HEK293 (cell line): ENCODE results near the gene TCF12.

ENCODE experiments used
- CTCF ChIP-seq: fragments of 450-650 bp; formaldehyde crosslinking; IDR thresholded peaks from 2 replicates; pipeline ENCODE4 v1.5.1; 2016; ENCODE audit warnings: missing biosample characterization, missing genetic modification characterization
- ZBTB11 ChIP-seq: fragments of 450-650 bp; formaldehyde crosslinking; conservative IDR thresholded peaks from 2 replicates; pipeline ENCODE4 v1.5.1; 2016; ENCODE audit warnings: low read depth, missing biosample characterization, missing genetic modification characterization
- ZNF221 ChIP-seq: fragments of 450-650 bp; formaldehyde crosslinking; IDR thresholded peaks from 2 replicates; pipeline ENCODE4 v1.5.1; 2017; ENCODE audit warnings: missing biosample characterization, missing genetic modification characterization, borderline replicate concordance
- ZNF223 ChIP-seq: fragments of 450-650 bp; formaldehyde crosslinking; IDR thresholded peaks from 2 replicates; pipeline ENCODE4 v1.5.1; 2016; ENCODE audit warnings: missing biosample characterization, missing genetic modification characterization
- ZNF624 ChIP-seq: fragments of 450-650 bp; formaldehyde crosslinking; IDR thresholded peaks from 2 replicates; pipeline ENCODE4 v1.5.1; 2017; ENCODE audit warnings: missing biosample characterization, missing genetic modification characterization
- ZNF701 ChIP-seq: fragments of 450-650 bp; formaldehyde crosslinking; IDR thresholded peaks from 2 replicates; pipeline ENCODE4 v1.5.1; 2016; ENCODE audit warnings: missing biosample characterization, missing genetic modification characterization

- TF ChIP-seq ZNF624 (tag by site-specific recombination) (no peak), ZNF221 (tag by site-specific recombination) (no peak), CTCF (no peak), ZNF223 (tag by site-specific recombination) (no peak), ZBTB11 (tag by site-specific recombination) (no peak), ZNF701 (tag by site-specific recombination) (no peak)
Measured at GRCh38 chr15:57146506-57147201, 228.2 kb downstream of the TCF12 start.
